ENCODE data around the gene GUCA2A. TPM values are rescaled to one million over a fixed set of nuclear protein-coding genes. Genes with fewer than 3 reads are reported as not detected.

Gene GUCA2A, protein sequence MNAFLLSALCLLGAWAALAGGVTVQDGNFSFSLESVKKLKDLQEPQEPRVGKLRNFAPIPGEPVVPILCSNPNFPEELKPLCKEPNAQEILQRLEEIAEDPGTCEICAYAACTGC
- not detected in 2 replicates for total RNA-seq

GRCh38 chr1:42164551-42165420 lies at the start of gene GUCA2A:
GUCA2A (minus strand) TSS chr1:42164745; CDS start chr1:42164712, 33 bp downstream.

DNA sequence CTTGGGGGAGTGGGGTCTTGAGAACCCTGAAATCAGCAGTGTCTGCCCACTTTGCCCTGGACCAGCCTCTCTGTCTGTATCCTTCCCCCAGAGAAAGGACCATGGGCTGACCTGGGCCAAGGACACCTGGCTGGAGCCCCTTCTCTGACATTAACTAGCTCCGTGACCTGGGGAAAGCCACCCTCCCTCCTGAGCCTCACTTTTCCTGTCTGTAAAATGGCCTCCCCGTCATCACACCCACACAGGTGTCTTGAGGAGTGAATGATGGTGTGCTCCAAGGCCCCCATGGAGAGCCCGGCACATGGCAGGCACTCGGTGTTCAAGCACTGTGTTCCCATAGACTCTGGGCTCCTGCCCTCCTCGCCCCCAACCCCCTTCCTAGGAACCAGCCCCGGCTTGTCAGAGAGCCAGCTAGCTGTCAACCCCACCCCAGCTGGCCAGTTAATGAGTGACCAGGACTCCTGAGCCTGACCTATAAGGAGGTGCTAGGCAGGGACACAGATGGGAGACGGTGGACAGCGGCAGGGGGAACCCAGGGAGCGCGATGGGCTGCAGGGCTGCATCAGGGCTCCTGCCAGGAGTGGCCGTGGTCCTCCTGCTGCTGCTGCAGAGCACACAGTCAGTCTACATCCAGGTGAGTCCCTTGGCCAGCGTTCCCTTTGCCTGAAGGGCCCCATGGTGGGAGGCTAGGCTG lies 11.5 kb downstream of the GUCA2A start, which contains the start of gene GUCA2B:
TSS of gene GUCA2B (plus strand) at position 504 of the 694 bp plus-strand sequence. CDS start at position 545, 41 bp downstream.

Other genes with a start within 250 kb of the GUCA2A start
- 1.0 and 1.2 TPM in 2 replicates for gene HIVEP3, start 245.8 kb downstream of the GUCA2A start, total RNA-seq
- gene GUCA2B, start 11.3 kb downstream of the GUCA2A start, total RNA-seq: not detected in 2 replicates
- gene FOXJ3, start 170.5 kb upstream of the GUCA2A start, total RNA-seq: 45.4 and 47.7 TPM in 2 replicates
- gene RIMKLA, start 216.0 kb upstream of the GUCA2A start, total RNA-seq: 0.11 and 0.13 TPM in 2 replicates

All from articular chondrocyte of knee joint (primary cell).